Liver (tissue), 9 donors: ENCODE results near the gene RHBDF2. TPM values are rescaled to one million over a fixed set of nuclear protein-coding genes. Genes with fewer than 3 reads are reported as not detected.

Experiments used
- DNase-seq: peaks from one replicate; pipeline ENCODE4 v3.0.0-alpha.2; 2017; ENCODE audit warnings: low spot score
- H3K27ac ChIP-seq, 2 donors: one replicate each; pipeline ENCODE4 v1.7.0; 2013; ENCODE audit warnings: inconsistent platforms in 2 of 2, low read length in 2 of 2, control low read depth in 1 of 2, low read depth in 1 of 2, mild to moderate bottlenecking in 1 of 2
- H3K27me3 ChIP-seq, 4 donors: one replicate each; pipeline versions ENCODE4 v1.6.1 to v1.7.0; 2013; ENCODE audit warnings: low read length in 3 of 4, inconsistent platforms in 1 of 4, mild to moderate bottlenecking in 1 of 4, moderate library complexity in 1 of 4; ENCODE audit not compliant: control insufficient read depth in 4 of 4, insufficient read depth in 4 of 4
- H3K36me3 ChIP-seq, 4 donors: one replicate each; pipeline versions ENCODE4 v1.6.1 to v1.7.0; 2013; ENCODE audit warnings: low read length in 3 of 4, mild to moderate bottlenecking in 3 of 4, low read depth in 1 of 4, moderate library complexity in 1 of 4; ENCODE audit not compliant: control insufficient read depth in 4 of 4, insufficient read depth in 3 of 4
- H3K4me1 ChIP-seq, 4 donors: one replicate each; pipeline versions ENCODE4 v1.6.1 to v1.7.0; 2013; ENCODE audit warnings: low read length in 3 of 4, mild to moderate bottlenecking in 3 of 4, moderate library complexity in 1 of 4; ENCODE audit not compliant: control insufficient read depth in 4 of 4, insufficient read depth in 4 of 4
- H3K4me3 ChIP-seq, 3 donors: one replicate each; pipeline versions ENCODE4 v1.6.1 to v1.7.0; 2013; ENCODE audit warnings: low read length in 3 of 3, control low read depth in 1 of 3, low read depth in 1 of 3, mild to moderate bottlenecking in 1 of 3
- H3K9ac ChIP-seq, 2 donors: one replicate each; pipeline ENCODE4 v1.7.0; 2013; ENCODE audit warnings: low read length in 2 of 2, mild to moderate bottlenecking in 2 of 2, moderate library complexity in 2 of 2, control low read depth in 1 of 2, low read depth in 1 of 2
- H3K9me3 ChIP-seq, 4 donors: one replicate each; pipeline versions ENCODE4 v1.6.1 to v1.7.0; 2013; ENCODE audit warnings: low read length in 3 of 4; ENCODE audit not compliant: control insufficient read depth in 4 of 4
- ATF3 ChIP-seq: IDR thresholded peaks from 2 replicates; pipeline ENCODE4 v1.6.1; 2016; ENCODE audit warnings: antibody characterized with exemption
- EGR1 ChIP-seq, 2 donors: IDR thresholded peaks; 2 replicates each; pipeline ENCODE4 v1.6.1; 2016 to 2018; ENCODE audit warnings: antibody characterized with exemption in 2 of 2, low read depth in 2 of 2
- FOXA1 ChIP-seq: IDR thresholded peaks from 2 replicates; pipeline ENCODE4 v1.6.1; 2016; ENCODE audit warnings: antibody characterized with exemption
- FOXA2 ChIP-seq: IDR thresholded peaks from 2 replicates; pipeline ENCODE4 v1.6.1; 2016; ENCODE audit warnings: antibody characterized with exemption
- GABPA ChIP-seq, 2 donors: IDR thresholded peaks in 1 of 2; conservative IDR thresholded peaks in 1 of 2; 2 replicates each; pipeline ENCODE4 v1.6.1; 2016; ENCODE audit warnings: antibody characterized with exemption in 2 of 2, mild to moderate bottlenecking in 1 of 2, moderate library complexity in 1 of 2
- HNF4A ChIP-seq, 2 donors: conservative IDR thresholded peaks; 2 replicates each; pipeline ENCODE4 v1.6.1; 2016; ENCODE audit warnings: antibody characterized with exemption in 2 of 2, mild to moderate bottlenecking in 2 of 2
- HNF4G ChIP-seq: IDR thresholded peaks from 2 replicates; pipeline ENCODE4 v1.6.1; 2016; ENCODE audit warnings: antibody characterized with exemption
- JUND ChIP-seq, 2 donors: IDR thresholded peaks; 2 replicates each; pipeline ENCODE4 v1.6.1; 2016; ENCODE audit warnings: antibody characterized with exemption in 2 of 2
- NR2F2 ChIP-seq: IDR thresholded peaks from 2 replicates; pipeline ENCODE4 v1.6.1; 2016; ENCODE audit warnings: antibody characterized with exemption
- RAD21 ChIP-seq, 2 donors: IDR thresholded peaks; 2 replicates each; pipeline ENCODE4 v1.6.1; 2016; ENCODE audit warnings: antibody characterized with exemption in 2 of 2, mild to moderate bottlenecking in 2 of 2
- REST ChIP-seq: IDR thresholded peaks from 2 replicates; pipeline ENCODE4 v1.6.1; 2016; ENCODE audit warnings: antibody characterized with exemption, mild to moderate bottlenecking
- RXRA ChIP-seq, 2 donors: IDR thresholded peaks; 2 replicates each; pipeline ENCODE4 v1.6.1; 2017 to 2018; ENCODE audit warnings: antibody characterized with exemption in 2 of 2, mild to moderate bottlenecking in 1 of 2
- SP1 ChIP-seq: IDR thresholded peaks from 2 replicates; pipeline ENCODE4 v1.6.1; 2018; ENCODE audit warnings: antibody characterized with exemption, mild to moderate bottlenecking
- TAF1 ChIP-seq: conservative IDR thresholded peaks from 2 replicates; pipeline ENCODE4 v1.6.1; 2016; ENCODE audit warnings: antibody characterized with exemption, mild to moderate bottlenecking
- YY1 ChIP-seq: IDR thresholded peaks from 2 replicates; pipeline ENCODE4 v1.6.1; 2016; ENCODE audit warnings: antibody characterized with exemption, mild to moderate bottlenecking
- WGBS: extraction: QIAGEN DNeasy Blood & Tissue Kit; methylation state at CpG from one replicate; pipeline ENCODE4 v1.1.7; 2013; 5-methylcytosine and 5-hydroxymethylcytosine counted together
- polyA plus RNA-seq, 2 donors: library from polyadenylated mRNA; stranded (reverse) in 1 of 2; unstranded in 1 of 2; fragments of 200-250 nt in 1 of 2; fragments of >200 nt in 1 of 2; fragmentation: Nextera tagmentation in 1 of 2; extraction: Ambion mirVana in 1 of 2; gene quantifications; one replicate each; pipeline versions ENCODE4 v1.2.1 to v1.2.3, GENCODE V29; 2013 to 2015
- total RNA-seq, 2 donors: library from RNA; depleted of rRNA; stranded (reverse); fragments of >200 nt; gene quantifications; one replicate each; pipeline ENCODE4 v1.2.3, GENCODE V29; 2014
- TF ChIP-seq, protein P1 (sequence below): fragments of 150-350 bp; IDR thresholded peaks from 2 replicates; pipeline ENCODE4 v1.5.1; 2017; ENCODE audit warnings: improper control_type of control experiment, low read depth, low read length; ENCODE audit not compliant: missing input control
- TF ChIP-seq, protein P2 (sequence below): IDR thresholded peaks from 2 replicates; pipeline ENCODE4 v1.6.1; 2016; ENCODE audit warnings: antibody characterized with exemption
- TF ChIP-seq, protein P3 (sequence below): IDR thresholded peaks from 2 replicates; pipeline ENCODE4 v1.6.1; 2016; ENCODE audit warnings: antibody characterized with exemption
- donor health status: healthy.
- donor health status: healthy.
- donor health status: healthy.
- donor health status: healthy.
- donor health status: healthy.

Gene RHBDF2
- total and polyA plus RNA-seq, 4 donors = 2.9 to 6.7 (median 4.6) TPM

DNA sequence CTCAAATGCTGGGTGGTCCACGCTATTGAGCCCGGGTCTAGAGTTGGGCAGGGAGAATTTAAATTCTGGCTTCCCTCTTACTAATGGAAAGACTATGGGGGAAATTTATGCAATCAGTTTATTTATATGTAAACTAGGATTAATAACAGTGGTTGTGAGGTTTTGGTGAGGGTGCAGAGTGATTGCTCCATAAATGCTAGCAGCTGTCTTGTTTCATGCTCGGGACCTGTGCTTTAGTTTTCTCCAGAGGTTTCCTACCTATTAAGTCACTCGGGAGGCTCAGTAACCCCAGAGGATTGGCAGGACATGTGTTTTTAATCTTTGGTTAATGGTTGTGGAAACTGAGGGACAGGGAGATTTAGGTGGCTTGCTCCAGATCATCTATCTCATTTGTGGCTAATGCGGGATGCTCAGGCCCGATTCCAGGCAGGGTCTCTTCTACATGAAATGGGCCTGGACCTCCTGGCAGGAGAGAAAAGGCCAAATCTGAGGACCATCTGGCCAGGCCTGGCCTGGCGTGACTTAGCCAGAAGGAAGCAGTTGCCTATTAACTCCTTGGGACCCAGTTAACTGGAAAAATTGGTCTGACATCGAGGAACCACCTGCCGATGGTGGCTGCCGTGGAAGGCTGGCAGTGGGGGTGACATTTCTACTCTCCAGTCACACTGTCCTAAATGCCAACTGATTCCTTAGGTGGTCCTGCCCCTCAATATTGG, 40.7 kb upstream of the RHBDF2 start:
- Histone ChIP-seq H3K9me3 (no peaks in the 10 kb centered on the region), H3K9ac (no peak overlapping the region), H3K27ac (no peak overlapping the region), H3K4me3 (no peak overlapping the region), H3K36me3 (no peaks in the 10 kb centered on the region), H3K4me1 (peaks cover 7 to 25% (median 13%) of the 10 kb centered on the region in 4 donors), H3K27me3 (no peaks in the 10 kb centered on the region)
- TF ChIP-seq JUND (IDR thresholded peaks at IDR 0.05) (no peak), EGR1 (IDR thresholded peaks at IDR 0.05; ENCODE audit: low read depth in 2 of 2) (no peak), GABPA (IDR thresholded peaks at IDR 0.05 in 1 of 2, conservative IDR thresholded peaks at IDR 0.05 in 1 of 2) (no peak), HNF4G (no peak), HNF4A (conservative IDR thresholded peaks at IDR 0.05) (no peak), SP1 (no peak), ATF3 (no peak), TAF1 (no peak), RXRA (IDR thresholded peaks at IDR 0.05) (no peak), FOXA2 (no peak), YY1 (no peak), NR2F2 (no peak), FOXA1 (no peak)
- TF ChIP-seq, protein P1, sequence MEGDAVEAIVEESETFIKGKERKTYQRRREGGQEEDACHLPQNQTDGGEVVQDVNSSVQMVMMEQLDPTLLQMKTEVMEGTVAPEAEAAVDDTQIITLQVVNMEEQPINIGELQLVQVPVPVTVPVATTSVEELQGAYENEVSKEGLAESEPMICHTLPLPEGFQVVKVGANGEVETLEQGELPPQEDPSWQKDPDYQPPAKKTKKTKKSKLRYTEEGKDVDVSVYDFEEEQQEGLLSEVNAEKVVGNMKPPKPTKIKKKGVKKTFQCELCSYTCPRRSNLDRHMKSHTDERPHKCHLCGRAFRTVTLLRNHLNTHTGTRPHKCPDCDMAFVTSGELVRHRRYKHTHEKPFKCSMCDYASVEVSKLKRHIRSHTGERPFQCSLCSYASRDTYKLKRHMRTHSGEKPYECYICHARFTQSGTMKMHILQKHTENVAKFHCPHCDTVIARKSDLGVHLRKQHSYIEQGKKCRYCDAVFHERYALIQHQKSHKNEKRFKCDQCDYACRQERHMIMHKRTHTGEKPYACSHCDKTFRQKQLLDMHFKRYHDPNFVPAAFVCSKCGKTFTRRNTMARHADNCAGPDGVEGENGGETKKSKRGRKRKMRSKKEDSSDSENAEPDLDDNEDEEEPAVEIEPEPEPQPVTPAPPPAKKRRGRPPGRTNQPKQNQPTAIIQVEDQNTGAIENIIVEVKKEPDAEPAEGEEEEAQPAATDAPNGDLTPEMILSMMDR = no peak
- no peak for DNase-seq
- 93% methylated on average over 10 of the region's 10 CpGs for WGBS

DNA sequence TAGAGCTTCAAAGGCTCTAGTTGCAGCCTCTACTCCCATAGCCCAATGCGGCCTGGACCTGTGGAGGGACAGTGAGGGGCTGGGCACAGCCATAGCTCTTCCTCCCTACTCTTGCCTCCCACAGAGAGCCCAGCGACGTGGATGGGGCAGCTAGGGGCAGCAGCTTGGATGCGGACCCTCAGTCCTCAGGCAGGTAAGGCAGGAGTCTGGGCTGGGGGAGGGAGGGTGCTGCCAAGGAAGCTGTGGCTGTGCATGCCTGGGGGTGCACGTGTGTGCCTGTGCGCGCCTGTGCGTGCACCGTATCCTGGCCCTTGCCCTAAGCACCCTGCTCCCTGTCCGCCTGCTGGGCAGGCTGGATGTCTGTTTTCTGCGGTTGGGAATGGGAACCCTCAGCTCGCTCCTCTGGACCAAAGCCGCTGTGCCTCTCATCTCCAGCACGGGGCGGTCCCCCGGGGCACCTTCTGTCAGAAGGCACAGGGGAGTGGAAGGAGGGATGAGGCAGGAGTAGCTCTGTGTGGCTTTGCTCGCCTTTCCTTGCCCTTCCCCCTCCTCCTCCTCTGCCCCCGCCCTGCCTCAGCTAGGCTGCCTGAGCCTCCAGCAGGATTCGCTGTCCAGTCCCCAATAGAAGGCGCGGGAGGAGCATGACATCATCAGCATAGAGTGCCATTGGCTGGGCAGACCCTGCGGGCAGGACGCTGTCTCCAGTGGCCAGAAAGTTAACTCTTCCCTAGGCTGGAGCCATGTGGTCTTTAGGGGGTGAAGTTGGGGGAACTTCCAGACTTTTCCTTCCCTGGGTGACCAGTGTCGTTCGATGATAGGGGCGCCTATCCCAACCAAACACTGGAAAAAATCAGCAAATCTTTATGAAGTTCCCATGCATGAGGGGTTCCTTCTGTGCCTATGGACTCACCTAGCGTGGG, 39.4 kb upstream of the RHBDF2 start:
- Histone ChIP-seq H3K9me3 (no peaks in the 10 kb centered on the region), H3K4me1 (peaks cover 7 to 22% (median 13%) of the 10 kb centered on the region in 4 donors), H3K27me3 (no peaks in the 10 kb centered on the region), H3K9ac (no peak overlapping the region), H3K36me3 (no peaks in the 10 kb centered on the region), H3K27ac (no peak overlapping the region), H3K4me3 (peak overlapping the region in 2 of 3 donors; percentile 9 to 14)
- WGBS = 23% methylated on average over 27 of the region's 27 CpGs
- DNase-seq = peak; percentile 78
- no peak for TF ChIP-seq ATF3
- peak in 1 of 2 donors; percentile 35 for TF ChIP-seq RAD21 (IDR thresholded peaks at IDR 0.05)
- peak in 1 of 2 donors; percentile 11 for TF ChIP-seq HNF4A (conservative IDR thresholded peaks at IDR 0.05)
- no peak for TF ChIP-seq RXRA (IDR thresholded peaks at IDR 0.05)
- TF ChIP-seq GABPA (IDR thresholded peaks at IDR 0.05 in 1 of 2, conservative IDR thresholded peaks at IDR 0.05 in 1 of 2) = no peak
- TF ChIP-seq HNF4G = no peak
- TF ChIP-seq, protein P2, sequence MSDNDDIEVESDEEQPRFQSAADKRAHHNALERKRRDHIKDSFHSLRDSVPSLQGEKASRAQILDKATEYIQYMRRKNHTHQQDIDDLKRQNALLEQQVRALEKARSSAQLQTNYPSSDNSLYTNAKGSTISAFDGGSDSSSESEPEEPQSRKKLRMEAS = no peak
- TF ChIP-seq, protein P3, sequence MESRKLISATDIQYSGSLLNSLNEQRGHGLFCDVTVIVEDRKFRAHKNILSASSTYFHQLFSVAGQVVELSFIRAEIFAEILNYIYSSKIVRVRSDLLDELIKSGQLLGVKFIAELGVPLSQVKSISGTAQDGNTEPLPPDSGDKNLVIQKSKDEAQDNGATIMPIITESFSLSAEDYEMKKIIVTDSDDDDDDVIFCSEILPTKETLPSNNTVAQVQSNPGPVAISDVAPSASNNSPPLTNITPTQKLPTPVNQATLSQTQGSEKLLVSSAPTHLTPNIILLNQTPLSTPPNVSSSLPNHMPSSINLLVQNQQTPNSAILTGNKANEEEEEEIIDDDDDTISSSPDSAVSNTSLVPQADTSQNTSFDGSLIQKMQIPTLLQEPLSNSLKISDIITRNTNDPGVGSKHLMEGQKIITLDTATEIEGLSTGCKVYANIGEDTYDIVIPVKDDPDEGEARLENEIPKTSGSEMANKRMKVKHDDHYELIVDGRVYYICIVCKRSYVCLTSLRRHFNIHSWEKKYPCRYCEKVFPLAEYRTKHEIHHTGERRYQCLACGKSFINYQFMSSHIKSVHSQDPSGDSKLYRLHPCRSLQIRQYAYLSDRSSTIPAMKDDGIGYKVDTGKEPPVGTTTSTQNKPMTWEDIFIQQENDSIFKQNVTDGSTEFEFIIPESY = no peak
- peak; percentile 48 to 50 for TF ChIP-seq JUND (IDR thresholded peaks at IDR 0.05)
- no peak for TF ChIP-seq FOXA1
- TF ChIP-seq, protein P1 = peak; percentile 11
- TF ChIP-seq TAF1 = no peak
- TF ChIP-seq REST = no peak
- TF ChIP-seq YY1 = no peak
- TF ChIP-seq FOXA2 = no peak
- TF ChIP-seq SP1 = peak; percentile 45
- TF ChIP-seq NR2F2 = no peak
